ENCODE data around the gene PRORP.
A peak's percentile ranks its signal among the peaks of the same experiment; 100 is the strongest.
"Not testable (repeated sequence)": the region's sequence is repeated elsewhere in the genome, so short reads cannot be mapped to it uniquely, and the experiment has no call there.

PRORP gene

DNA sequence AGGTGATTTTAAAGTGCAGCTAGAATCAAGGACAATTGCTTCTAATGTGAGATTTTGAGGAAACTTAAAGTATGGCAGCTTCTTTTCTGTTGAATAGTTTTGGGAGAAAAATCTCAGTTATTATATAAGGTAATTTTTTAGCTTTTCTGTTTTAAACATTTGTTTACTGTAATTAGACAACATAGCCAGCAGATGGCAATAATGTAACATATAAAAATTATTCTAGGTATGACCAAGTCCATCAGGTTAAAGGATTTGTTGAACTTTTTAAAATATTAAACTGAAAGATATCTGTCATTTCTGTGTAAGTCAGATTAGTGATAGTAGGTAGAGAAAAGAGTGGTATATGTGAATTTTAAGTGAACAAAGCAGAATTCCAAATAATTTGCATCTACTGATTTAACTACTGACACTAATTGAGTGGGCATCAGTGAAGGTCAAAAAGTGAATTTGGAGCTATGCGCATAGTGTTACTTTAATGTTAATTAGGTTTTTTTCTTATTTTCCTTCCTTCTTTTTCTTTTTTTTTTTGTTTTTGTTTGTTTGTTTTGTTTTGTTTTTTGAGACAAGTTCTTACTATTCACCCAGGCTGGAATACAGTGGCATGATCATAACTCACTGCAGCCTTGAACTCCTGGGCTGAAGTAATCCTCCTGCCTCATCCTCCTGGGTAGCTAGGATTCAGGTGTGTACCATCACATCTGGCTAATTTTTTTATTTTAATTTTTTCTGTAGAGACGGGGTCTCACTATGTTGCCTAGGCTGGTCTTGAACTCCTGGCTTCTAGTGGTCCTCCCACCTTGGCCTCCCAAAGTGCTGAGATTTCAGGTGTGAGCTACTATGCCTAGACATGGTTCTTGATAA, 18.6 kb downstream of the PRORP start:
- DNase-seq: no peak

DNA sequence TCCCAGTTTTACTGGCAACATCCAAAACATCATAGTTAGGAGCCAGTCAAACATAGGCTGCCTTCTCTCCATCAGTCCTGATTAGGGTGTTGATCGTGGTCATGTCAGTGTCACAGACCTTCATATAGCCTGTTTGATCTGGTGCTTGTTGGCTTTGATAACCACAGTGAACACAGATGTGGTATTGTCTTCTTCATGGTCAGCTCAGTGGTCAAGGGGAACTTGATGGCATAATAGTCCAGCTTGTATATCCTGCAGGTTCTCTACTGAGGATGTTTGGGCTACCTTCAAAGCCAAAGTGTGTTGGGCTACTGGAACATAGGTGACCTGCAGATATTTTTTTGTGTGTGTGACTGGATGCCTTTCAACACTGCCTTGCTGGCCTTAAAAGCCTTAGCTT, 21.7 kb downstream of the PRORP start:
- no peak for DNase-seq

DNA sequence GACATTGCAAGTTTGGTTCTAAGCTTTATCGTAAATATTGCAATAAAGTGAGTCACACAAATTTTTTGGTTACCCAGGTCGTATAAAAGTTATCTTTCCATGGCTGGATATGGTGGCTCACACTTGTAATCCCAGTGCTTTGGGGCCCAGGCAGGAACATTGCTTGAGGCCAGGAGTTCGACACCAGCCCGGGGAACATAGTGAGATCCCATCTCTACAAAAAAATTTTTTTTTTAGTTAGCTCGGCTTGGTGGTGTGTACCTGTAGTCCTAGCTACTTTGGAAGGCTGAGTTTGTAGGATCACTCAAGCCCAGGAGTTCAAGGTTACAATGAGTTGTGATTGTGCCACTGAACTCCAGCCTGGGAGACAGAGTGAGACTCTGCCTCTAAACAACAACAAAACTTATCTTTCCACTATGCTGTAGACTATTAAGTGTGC, 24.4 kb downstream of the PRORP start:
- DNase-seq: no peak

DNA sequence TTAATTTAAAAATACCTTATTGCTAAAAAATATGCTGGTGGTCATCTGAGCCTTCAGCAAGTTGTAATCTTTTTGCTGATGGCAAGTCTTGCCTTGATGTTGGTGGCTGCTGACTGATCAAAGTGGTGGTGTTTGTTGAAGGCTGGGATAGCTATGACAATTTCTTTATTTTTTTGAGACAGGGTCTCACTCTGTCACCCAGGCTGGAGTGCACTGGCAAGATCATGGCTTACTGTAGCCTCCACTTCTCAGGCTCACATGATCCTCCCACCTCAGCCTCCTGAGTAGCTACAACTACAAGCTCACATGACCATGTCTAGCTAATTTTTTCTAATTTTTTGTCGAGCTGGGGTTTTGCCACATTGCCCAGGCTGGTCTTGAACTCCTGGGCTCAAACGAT, 24.8 kb downstream of the PRORP start:
- no peak for DNase-seq

DNA sequence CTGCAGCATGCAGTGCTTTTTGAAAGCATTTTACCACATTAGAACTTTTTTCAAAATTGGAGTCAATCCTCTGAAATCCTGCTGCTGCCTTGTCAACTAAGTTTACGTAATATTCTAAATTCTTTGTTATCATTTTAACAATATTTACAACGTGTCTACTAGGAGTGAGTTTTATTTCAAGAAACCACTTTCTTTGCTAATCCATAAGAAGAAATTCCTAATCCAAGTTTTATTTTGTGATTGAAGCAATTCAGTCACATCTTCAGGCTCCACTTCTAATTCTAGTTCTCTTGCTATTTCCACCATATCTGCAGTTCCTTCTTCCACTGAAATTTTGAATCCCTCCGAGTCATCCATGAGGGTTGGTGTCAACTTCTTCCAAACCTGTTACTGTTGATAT, 25.4 kb downstream of the PRORP start:
- no peak for DNase-seq

DNA sequence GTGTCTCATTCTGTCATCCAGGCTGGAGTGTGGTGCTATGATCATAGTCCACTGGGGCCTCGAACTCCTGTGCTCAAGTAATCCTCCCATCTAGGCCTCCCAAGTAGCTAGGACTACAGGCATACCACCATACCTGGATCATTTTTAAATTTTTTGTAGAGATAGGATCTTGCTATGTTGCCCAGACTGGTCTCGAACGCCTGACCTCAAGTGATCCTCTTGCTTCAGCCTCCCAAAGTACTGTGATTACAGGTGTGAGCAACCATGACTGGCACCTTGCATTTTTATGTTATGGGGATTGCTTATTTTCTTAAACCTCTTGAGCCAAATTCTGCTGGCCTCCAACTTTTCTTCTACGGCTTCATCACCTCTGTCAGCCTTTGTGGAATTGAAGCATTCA, 26.9 kb downstream of the PRORP start:
- no peak for DNase-seq

DNA sequence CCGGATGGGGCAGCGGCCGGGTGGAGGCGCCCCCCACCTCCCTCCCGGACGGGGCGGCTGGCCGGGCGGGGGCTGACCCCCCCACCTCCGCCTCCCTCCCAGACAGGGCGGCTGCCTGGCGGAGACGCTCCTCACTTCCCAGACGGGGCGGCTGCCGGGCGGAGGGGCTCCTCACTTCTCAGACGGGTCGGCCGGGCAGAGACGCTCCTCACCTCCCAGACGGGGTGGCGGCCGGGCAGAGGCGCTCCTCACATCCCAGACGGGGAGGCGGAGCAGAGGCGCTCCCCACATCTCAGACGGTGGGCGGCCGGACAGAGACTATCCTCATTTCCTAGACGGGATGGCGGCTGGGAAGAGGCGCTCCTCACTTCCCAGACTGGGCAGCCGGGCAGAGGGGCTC, 30.2 kb downstream of the PRORP start:
- not testable (repeated sequence) for DNase-seq

DNA sequence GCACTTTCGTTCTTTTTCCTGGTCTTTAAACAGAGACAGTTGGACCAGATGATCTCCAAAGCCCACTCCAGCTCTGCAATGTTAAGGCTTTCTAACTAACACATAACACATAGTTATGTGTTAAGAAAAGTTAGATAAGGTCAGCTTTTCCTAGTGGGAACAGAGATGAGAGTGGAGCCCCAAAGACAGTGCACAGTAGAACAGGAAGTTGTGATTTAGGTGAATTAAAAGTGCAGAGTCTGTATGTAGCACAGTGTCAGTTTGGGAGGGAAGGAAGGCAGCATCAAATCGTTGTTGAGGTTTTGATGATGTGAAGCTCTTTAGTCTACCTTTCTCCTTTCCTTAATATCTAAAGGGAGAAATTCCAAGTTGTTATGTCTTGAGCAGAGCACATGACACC, 31.7 kb downstream of the PRORP start:
- no peak for DNase-seq

DNA sequence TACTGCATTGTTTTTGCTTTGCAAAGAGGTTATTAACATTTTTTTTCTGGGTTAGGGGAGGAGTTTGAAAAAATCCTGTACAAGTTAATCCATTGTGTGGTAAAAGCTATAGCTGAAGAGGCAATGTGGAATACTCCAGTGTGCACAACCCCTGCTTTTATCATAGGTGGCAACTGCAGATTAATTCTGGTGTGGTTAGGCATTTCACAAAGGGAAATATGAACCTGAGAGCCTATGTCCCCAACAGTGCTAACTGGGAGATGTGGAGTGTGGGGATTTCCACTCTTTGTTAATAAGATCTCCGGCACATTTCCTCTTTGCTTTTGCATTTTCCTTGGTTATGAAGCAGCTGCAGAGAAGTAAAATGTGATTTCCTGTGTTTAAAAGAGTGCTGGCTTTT, 33.6 kb downstream of the PRORP start:
- DNase-seq: peak; percentile 33

DNA sequence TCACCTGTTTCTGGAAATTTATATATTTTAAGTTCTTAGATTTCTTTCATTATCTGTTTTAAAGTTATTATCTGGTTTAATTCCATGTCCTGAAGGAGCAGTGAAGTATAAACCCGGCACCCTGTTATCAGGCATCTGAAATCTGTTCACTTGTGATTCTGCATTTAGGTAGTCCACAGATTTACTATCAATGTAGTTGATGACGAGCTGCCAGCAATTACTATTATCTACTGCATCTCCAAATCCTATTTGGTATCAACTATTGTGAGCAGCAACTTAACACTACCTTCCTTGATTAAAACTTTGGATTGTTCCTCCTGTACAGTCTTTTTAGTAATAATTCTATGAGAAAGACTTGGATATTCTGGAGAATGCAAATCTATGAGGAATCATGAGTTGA, 36.1 kb downstream of the PRORP start:
- no peak for DNase-seq

DNA sequence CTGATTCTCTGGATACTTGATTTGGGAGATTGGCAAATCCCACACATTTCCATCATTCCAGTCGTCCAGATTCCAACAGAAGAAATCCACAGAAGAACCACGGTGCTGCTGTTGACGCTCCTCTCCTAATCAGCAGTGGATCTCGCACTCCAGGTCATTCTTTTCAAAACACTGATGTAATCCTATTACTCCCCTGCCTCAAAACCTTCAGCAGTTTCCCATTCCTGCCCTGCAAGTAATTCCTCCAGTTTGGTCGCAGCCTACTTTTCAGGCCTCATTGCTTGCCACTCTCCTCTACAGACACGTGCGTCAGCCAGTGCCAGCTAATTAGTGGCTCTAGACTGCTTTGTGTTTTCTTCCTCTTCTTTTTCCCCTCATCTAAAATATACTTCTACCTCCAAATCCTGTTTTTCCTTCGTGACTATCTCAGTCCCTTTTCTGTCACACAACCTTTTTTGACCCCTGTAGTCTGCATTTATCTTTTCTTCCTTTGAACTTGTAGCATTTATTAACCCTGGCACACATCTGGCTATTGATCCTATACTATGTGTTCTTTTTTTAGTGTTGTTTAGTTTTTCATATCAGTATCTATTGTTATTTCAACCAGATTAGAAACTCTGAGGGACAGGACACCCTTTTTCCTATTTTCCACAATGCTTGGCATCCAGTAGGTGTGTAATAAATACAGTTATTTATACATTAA, 36.8 kb downstream of the PRORP start:
- no peak for DNase-seq

DNA sequence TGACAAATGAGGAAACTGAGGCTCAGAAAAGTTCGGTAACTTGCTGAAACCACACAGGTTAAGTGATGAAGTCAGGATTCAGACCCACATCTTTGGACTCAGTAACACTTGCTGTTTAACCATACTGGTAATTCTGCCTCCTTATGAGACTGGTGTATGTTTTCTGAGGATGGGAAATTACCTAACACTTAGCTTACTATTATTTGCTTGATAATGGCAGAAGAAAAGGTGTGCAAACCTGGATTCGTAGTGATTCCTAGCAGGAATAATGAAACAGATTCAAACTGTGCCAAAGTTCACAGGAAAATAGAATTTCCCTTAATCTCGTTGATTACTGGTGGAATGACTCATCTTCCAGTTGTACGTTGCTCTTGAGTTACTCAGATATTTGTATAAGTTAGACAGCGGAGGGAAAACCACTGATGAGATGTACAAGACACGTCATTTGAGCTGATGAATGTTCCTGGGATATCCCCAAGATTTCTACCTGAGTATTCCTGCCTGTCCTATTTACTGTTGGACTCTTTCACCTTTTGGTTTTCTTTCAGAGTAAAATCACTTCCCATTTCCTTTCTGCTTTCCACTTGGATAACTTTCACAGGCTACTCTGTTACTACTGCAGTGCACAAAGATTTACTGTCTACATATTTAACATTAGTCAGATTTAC, 37.5 kb downstream of the PRORP start:
- DNase-seq: no peak

DNA sequence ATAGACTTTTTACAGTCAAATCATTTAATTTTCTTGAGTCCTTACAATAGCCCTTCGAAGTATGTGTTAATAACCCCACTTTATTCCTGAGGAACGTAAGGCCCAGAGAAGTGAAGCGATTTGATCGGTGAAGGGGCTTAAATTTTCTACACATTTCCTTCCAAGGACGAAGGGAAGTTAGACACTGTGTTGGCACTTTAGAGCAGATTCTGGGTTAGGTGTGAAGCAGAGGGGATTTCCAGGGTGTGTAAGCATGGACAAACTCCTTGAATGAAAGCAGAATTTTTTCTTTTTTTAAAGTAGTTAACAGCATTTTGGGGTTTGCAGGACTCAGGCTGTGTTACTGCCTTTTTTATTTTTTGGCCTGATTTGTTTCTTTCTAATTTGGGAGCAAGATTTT, 38.9 kb downstream of the PRORP start:
- peak; percentile 58 for DNase-seq

DNA sequence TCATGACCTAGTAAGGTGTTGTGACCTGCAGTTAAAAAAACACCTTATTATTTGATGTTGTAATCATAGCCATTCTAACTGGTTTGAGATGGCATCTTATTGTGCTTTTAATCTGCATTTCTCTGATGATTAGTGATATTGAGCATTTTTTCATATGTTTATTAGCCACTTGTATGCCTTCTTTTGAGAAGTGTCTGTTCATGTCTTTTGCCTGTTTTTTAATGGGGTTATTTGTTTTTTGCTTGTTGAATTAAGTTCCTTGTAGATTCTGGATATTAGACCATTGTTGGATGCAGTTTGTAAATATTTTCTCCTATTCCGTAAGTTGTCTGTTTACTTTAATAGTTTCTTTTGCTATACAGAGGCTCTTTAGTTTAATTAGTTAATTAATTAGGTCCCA, 41.0 kb downstream of the PRORP start:
- no peak for DNase-seq

DNA sequence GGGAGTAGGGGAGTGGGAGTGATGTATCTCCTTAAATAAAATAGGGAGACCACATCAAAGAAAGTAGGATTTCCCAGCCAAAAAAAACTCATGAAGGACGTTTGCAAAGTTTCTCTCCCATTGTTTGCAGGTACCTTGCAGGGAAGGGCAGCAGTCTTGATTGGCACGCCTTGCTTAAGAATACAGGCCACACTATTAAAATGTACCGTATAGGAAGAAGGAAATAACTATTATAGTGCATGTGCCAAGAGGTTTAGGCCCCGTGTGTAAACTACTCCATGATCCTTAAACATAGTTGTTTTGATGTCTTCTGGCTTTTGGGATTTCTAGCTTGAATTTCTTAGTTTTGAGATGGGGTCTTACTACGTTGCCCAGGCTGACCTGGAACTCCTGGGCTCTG, 42.5 kb downstream of the PRORP start:
- DNase-seq: no peak

DNA sequence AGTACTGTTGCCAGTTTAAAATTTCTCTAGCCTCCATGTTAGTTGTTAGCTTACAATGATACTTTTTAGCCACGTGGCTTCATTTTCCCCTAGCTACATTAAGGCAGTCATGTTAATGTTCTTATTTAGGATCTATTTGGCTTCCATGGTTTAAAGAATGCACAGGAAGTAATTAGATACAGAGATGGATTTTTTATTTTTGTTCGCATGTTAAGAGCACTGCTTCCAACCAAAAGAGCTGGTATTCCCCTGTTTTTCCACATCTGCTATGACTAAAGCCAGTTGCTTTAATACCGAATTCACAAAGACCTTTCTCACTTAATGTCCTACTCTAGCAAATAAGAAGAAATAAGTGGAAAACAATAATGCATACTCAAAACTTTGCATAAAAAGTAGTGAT, 45.1 kb downstream of the PRORP start:
- DNase-seq: no peak

Data from CD4-positive, alpha-beta T cell treated with Interleukin-10 for 1 hour (primary cell).